Neural progenitor cell (in vitro differentiated cells): ENCODE data around the gene CCDC185. TPM values are rescaled to one million over a fixed set of nuclear protein-coding genes. Genes with fewer than 3 reads are reported as not detected.

Experiments used
- DNase-seq: peaks from one replicate; pipeline ENCODE4 v3.0.0-alpha.2; 2016; ENCODE audit warnings: low spot score
- H2AFZ ChIP-seq: fragments of 200-600 bp; sonication (generic); replicated peaks from 2 replicates; pipeline ENCODE4 v1.6.1; 2016; ENCODE audit warnings: antibody characterized with exemption
- H3F3A ChIP-seq: fragments of 200-600 bp; sonication (generic); 2 replicates; pipeline ENCODE4 v1.6.1; 2016; ENCODE audit warnings: antibody characterized with exemption, low read depth
- H3K27ac ChIP-seq: fragments of 200-600 bp; sonication (generic); 2 replicates; pipeline ENCODE4 v1.5.1; 2016; ENCODE audit warnings: mild to moderate bottlenecking
- H3K27me3 ChIP-seq: fragments of 200-600 bp; sonication (generic); 2 replicates; pipeline ENCODE4 v1.6.1; 2016; ENCODE audit warnings: mild to moderate bottlenecking, moderate library complexity
- H3K36me3 ChIP-seq: fragments of 200-600 bp; sonication (generic); 2 replicates; pipeline ENCODE4 v1.5.1; 2016
- H3K4me1 ChIP-seq: fragments of 200-600 bp; sonication (generic); 2 replicates; pipeline ENCODE4 v1.6.1; 2016; ENCODE audit warnings: mixed run types
- H3K4me2 ChIP-seq: fragments of 200-600 bp; sonication (generic); 2 replicates; pipeline ENCODE4 v1.6.1; 2016
- H3K4me3 ChIP-seq: fragments of 200-600 bp; sonication (generic); 2 replicates; pipeline ENCODE4 v1.5.1; 2016
- H3K79me2 ChIP-seq: fragments of 200-600 bp; sonication (generic); 2 replicates; pipeline ENCODE4 v1.6.1; 2016; ENCODE audit warnings: low read depth
- H3K9ac ChIP-seq: fragments of 200-600 bp; sonication (generic); 2 replicates; pipeline ENCODE4 v1.6.1; 2016
- H3K9me3 ChIP-seq: fragments of 200-600 bp; sonication (generic); 2 replicates; pipeline ENCODE4 v1.5.1; 2016; ENCODE audit warnings: low read depth
- H4K20me1 ChIP-seq: fragments of 200-600 bp; sonication (generic); 2 replicates; pipeline ENCODE4 v1.6.1; 2016; ENCODE audit warnings: low read depth
- H3K27ac Mint-ChIP-seq: 3 replicates; pipeline ENCODE4 v1.8.0; 2021; ENCODE audit warnings: mixed read lengths
- H3K27me3 Mint-ChIP-seq: 2 replicates; pipeline ENCODE4 v1.8.0; 2022; ENCODE audit warnings: low read depth, mild to moderate bottlenecking, inconsistent platforms, moderate library complexity, mixed read lengths; ENCODE audit not compliant: insufficient read depth
- H3K36me3 Mint-ChIP-seq: 3 replicates; pipeline ENCODE4 v1.8.0; 2021; ENCODE audit warnings: mixed read lengths
- H3K4me1 Mint-ChIP-seq: 3 replicates; pipeline ENCODE4 v1.8.0; 2021; ENCODE audit warnings: mixed read lengths
- H3K4me3 Mint-ChIP-seq: 3 replicates; pipeline ENCODE4 v1.8.0; 2021; ENCODE audit warnings: mild to moderate bottlenecking, moderate library complexity, mixed read lengths
- H3K9me3 Mint-ChIP-seq: 3 replicates; pipeline ENCODE4 v1.8.0; 2020; ENCODE audit warnings: mixed read lengths
- CTCF ChIP-seq: fragments of 200-600 bp; sonication (generic); IDR thresholded peaks from 2 replicates; pipeline ENCODE4 v1.5.1; 2017; ENCODE audit warnings: antibody characterized with exemption, mild to moderate bottlenecking
- EZH2 ChIP-seq: fragments of 200-600 bp; sonication (generic); IDR thresholded peaks from 2 replicates; pipeline ENCODE4 v1.6.1; 2017; ENCODE audit warnings: antibody characterized with exemption, mild to moderate bottlenecking, moderate library complexity
- EZH2phosphoT487 ChIP-seq: fragments of 200-600 bp; sonication (generic); IDR thresholded peaks from 2 replicates; pipeline ENCODE4 v1.6.1; 2017; ENCODE audit warnings: antibody characterized with exemption
- total RNA-seq: library from RNA; depleted of rRNA; stranded (reverse); fragments of >200 nt; gene quantifications from 2 replicates; pipeline ENCODE4 v1.2.3, GENCODE V29; 2015; ENCODE audit warnings: low replicate concordance

The CCDC185 gene
- total RNA-seq, 1 donor from 2014 or later = not detected

DNA sequence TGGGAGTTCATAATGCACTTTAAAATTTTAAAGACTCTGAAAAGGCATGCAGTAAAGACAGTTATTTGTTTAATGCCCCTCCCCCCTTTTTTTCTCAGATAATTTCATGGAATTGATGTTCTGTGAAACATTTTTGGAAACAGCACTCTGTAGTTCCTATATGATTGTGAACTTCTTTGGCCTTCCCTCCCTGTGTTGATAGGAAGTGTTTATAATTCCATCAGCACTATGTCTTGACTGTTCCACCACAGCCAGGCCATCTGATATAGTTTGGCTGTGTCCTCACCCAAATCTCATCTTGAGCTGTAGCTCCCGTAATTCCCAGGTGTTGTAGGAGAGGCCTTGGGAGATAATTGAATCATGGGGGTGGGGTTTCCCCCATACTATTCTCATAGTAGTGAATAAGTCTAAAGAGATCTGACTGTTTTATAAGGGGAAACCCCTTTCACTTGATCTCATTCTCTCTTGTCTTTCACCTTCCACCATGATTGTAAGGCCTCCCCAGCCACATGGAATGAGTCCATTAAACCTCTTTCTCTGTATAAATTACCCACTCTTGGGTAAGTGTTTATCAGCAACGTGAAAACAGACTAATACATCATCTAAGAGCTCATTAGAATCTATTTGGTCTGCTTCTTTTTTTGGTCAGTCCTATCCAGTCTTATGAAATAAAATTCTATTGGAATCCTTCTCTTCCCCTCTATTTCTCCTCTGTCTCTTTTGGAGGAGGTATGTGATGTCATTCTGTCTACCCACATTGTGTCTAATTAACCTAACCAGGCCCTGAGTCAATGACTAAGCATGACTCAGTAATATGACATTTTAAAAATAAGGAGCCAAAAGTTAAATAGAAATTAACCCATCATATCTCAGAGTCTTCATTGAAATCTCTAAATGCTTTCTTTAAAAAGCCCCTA, 8.9 kb downstream of the CCDC185 start:
- H3K27me3 ChIP-seq = no peaks in the 10 kb centered on the region
- H3K79me2 ChIP-seq = no peaks in the 10 kb centered on the region
- Mint-ChIP-seq H3K9me3 (peaks cover 5% of the 10 kb centered on the region), H3K27ac (no peak overlapping the region), H3K4me1 (no peaks in the 10 kb centered on the region), H3K36me3 (no peaks in the 10 kb centered on the region), H3K27me3 (no peaks in the 10 kb centered on the region), H3K4me3 (no peak overlapping the region)
- no peaks in the 10 kb centered on the region for H3K36me3 ChIP-seq
- H3K27ac ChIP-seq = no peak overlapping the region
- no peak overlapping the region for H2AFZ ChIP-seq
- DNase-seq = no peak
- no peaks in the 10 kb centered on the region for H3F3A ChIP-seq
- no peak overlapping the region for H3K4me2 ChIP-seq
- TF ChIP-seq EZH2phosphoT487 = no peak
- TF ChIP-seq EZH2 = no peak
- no peaks in the 10 kb centered on the region for H3K4me1 ChIP-seq
- H4K20me1 ChIP-seq = no peaks in the 10 kb centered on the region
- H3K9ac ChIP-seq = no peak overlapping the region
- no peak overlapping the region for H3K4me3 ChIP-seq
- no peaks in the 10 kb centered on the region for H3K9me3 ChIP-seq

GRCh38 chr1:223402790-223403142, 9.6 kb downstream of the CCDC185 start:
- no peaks in the 10 kb centered on the region for H3K27me3 Mint-ChIP-seq
- H3K4me1 Mint-ChIP-seq = no peaks in the 10 kb centered on the region
- Histone ChIP-seq H3K27ac (no peak overlapping the region), H3F3A (no peaks in the 10 kb centered on the region), H3K36me3 (no peaks in the 10 kb centered on the region), H4K20me1 (no peaks in the 10 kb centered on the region), H3K9ac (no peak overlapping the region), H3K27me3 (no peaks in the 10 kb centered on the region), H3K4me1 (no peaks in the 10 kb centered on the region), H3K4me3 (no peak overlapping the region), H3K9me3 (no peaks in the 10 kb centered on the region), H3K4me2 (no peak overlapping the region), H3K79me2 (no peaks in the 10 kb centered on the region), H2AFZ (no peak overlapping the region)
- no peak for TF ChIP-seq EZH2phosphoT487
- no peak for TF ChIP-seq EZH2
- no peak for TF ChIP-seq CTCF
- DNase-seq = no peak
- no peaks in the 10 kb centered on the region for H3K36me3 Mint-ChIP-seq
- H3K9me3 Mint-ChIP-seq = peaks cover 5% of the 10 kb centered on the region
- no peak overlapping the region for H3K4me3 Mint-ChIP-seq
- H3K27ac Mint-ChIP-seq = no peak overlapping the region

DNA sequence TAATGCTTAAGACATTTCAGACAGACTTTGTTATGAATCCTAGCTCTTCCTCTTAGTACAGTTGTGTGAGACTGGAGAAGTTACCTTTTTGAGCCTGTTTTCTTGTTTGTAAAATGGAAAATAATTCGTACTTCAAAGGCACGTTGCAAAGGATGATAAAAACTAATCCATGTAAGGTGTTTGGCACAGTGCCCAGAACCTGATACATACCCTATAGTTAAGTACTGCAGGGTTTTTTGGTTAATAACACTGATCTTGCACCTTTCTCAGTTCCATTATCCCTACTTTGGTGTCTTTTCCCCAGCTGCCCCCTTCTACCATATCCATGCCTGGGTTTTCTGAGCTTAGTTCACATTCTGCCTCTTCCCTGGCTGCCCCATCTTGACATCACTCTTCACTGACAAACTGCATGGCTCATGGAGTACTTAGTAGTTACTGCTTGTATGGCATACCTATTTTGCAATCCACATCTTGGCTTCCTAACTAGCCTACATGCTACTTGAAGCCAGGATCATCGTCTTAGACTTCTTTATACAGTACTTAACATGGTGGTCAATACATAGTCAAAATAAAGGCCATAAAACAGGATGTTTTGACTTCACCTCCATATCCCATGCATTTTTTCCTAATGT, 10.1 kb downstream of the CCDC185 start:
- no peak overlapping the region for H3K27ac Mint-ChIP-seq
- TF ChIP-seq EZH2 (no peak), EZH2phosphoT487 (no peak), CTCF (no peak)
- Histone ChIP-seq H3K27ac (no peak overlapping the region), H3K79me2 (no peaks in the 10 kb centered on the region), H3K36me3 (no peaks in the 10 kb centered on the region), H3K9ac (no peak overlapping the region), H3K4me1 (no peaks in the 10 kb centered on the region), H3K4me3 (no peak overlapping the region), H2AFZ (no peak overlapping the region), H4K20me1 (no peaks in the 10 kb centered on the region), H3F3A (no peaks in the 10 kb centered on the region), H3K27me3 (no peaks in the 10 kb centered on the region), H3K9me3 (no peaks in the 10 kb centered on the region), H3K4me2 (no peak overlapping the region)
- H3K27me3 Mint-ChIP-seq = no peaks in the 10 kb centered on the region
- no peak for DNase-seq
- H3K4me3 Mint-ChIP-seq = no peak overlapping the region
- H3K36me3 Mint-ChIP-seq = no peaks in the 10 kb centered on the region
- no peaks in the 10 kb centered on the region for H3K4me1 Mint-ChIP-seq
- H3K9me3 Mint-ChIP-seq = peaks cover 5% of the 10 kb centered on the region

GRCh38 chr1:223405507-223405906, 12.3 kb downstream of the CCDC185 start:
- Histone ChIP-seq H2AFZ (no peak overlapping the region), H3K4me2 (no peak overlapping the region), H3K27me3 (no peaks in the 10 kb centered on the region), H3K27ac (no peak overlapping the region), H3K36me3 (no peaks in the 10 kb centered on the region), H3K79me2 (no peaks in the 10 kb centered on the region), H3K9me3 (no peaks in the 10 kb centered on the region), H3F3A (no peaks in the 10 kb centered on the region), H4K20me1 (no peaks in the 10 kb centered on the region), H3K4me3 (no peak overlapping the region), H3K4me1 (no peaks in the 10 kb centered on the region), H3K9ac (no peak overlapping the region)
- Mint-ChIP-seq H3K4me3 (no peak overlapping the region), H3K27ac (no peak overlapping the region), H3K9me3 (peaks cover 5% of the 10 kb centered on the region), H3K36me3 (no peaks in the 10 kb centered on the region), H3K4me1 (no peaks in the 10 kb centered on the region), H3K27me3 (no peaks in the 10 kb centered on the region)
- TF ChIP-seq CTCF (no peak), EZH2 (no peak), EZH2phosphoT487 (no peak)
- no peak for DNase-seq
